ENCODE results near the gene HOXB6.

The HOXB6 gene

DNA sequence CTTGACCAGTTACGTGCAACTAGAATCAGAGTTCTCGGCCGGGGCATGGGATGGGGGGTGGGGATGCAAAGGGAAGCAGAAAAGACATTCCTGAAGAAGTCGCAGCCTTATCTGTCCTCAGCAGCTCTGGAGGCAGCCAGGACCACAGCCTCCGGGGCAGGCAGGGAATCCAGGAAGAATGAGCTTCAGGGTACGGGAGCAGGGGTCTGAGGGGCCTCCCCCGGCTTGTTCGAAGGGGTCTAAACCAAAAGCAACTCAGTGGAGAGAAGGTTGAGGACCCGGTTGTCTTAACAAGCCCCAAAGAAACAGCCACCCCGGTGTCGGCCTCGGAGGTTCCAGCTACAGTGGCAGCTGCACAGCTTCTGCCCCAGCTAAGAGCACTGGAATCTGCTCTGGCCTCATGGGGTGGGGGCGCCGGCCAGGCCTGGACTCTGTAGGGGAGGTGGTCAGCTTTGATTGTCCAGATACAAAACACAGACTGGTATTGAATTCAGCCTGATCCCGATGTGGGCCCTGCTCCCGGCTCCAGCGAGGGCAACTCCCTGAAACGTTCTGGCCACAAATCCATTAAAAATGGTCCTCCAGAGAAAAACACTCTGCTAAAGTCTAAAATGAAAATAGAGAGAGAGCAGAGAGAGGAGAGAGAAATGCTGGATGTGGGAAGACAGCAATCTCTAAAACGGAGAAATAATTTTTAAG, 34.3 kb downstream of the HOXB6 start:
- no peak for DNase-seq (ENCODE audit: low read depth, low spot score)
- no peak overlapping the region for H3K27ac ChIP-seq

DNA sequence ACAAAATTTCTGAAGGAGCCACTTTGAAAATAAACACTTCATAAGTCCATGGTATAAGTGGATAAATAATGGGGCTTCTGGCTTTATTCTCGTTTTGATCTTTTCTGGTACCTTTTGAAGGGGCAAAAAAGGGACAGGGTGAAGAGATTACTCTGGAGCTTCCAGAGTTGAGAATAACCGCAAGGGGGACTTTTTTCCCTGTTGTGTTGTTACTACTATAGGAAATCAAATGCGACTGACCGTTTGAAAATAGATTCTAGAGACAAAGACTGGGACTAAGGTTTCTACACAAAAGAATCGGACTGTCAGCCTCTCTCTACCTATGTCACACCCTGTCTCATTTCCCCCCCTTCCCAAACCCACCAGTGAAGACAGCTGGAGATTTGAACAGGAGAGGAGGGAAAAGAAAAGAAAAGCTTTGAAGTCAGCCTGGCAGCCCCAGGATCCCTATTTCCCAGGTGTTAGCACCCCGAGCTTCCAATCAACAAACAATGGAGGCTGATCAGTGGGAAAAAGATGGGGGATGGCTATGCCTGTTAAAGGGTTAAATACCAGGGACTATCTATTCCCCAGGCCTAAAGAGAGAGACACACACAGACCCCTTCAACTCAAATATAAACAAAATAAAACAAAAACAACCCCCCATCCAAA, 35.0 kb downstream of the HOXB6 start:
- DNase-seq (ENCODE audit: low read depth, low spot score), result no peak
- no peak overlapping the region for H3K27ac ChIP-seq

DNA sequence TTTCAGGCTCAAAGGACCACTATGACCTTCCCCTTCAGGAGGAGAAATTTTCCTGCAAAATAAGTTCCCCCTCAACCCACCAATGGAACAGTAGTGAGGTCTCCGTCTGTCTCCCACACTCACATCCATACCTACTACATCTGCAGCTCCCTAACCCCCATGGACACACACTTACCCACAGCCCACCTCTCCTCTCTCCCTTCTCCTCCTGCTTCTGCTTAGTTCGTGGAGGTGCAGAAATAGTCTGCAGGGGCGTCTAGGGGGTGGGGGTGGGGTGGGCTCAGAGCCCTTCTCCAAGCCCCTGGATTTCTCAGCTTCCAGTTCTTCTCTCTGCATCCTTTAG, 35.6 kb downstream of the HOXB6 start:
- no peak overlapping the region for H3K27ac ChIP-seq
- no peak for DNase-seq (ENCODE audit: low read depth, low spot score)

DNA sequence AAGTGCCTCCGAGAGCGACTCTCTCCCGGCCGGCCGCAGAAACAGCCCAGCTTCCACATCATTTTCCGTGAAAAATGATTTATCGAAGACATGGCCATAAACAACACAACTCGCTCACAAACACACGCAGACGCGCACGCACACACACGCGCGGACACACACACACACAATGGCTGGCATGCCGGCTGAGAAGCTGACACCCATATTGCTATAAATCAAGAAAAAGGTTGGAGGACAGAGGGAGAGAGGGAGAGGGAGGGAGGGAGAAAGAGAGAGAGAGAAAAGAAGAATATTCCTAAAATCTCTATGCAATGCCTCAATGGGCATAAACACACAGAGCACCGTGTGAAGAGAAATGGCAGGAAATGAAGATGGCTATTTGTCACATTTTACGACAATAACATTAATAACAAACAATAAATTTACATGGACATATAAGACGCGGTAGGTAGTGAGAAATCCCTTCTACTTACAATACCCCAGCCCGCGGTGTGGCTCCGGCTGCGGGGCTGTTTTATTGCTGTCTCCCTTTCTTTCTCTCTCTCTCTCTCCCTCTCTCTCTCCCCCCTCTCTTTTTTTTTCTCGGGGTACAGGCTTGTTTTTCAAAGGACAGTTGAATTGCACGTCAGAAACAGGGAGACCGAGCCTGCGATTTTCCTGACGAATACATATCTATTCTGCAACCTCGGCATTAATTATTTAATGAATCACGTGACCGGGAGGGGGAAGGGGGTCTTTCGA, 36.1 kb downstream of the HOXB6 start:
- no peak overlapping the region for H3K27ac ChIP-seq
- no peak for DNase-seq (ENCODE audit: low read depth, low spot score)

DNA sequence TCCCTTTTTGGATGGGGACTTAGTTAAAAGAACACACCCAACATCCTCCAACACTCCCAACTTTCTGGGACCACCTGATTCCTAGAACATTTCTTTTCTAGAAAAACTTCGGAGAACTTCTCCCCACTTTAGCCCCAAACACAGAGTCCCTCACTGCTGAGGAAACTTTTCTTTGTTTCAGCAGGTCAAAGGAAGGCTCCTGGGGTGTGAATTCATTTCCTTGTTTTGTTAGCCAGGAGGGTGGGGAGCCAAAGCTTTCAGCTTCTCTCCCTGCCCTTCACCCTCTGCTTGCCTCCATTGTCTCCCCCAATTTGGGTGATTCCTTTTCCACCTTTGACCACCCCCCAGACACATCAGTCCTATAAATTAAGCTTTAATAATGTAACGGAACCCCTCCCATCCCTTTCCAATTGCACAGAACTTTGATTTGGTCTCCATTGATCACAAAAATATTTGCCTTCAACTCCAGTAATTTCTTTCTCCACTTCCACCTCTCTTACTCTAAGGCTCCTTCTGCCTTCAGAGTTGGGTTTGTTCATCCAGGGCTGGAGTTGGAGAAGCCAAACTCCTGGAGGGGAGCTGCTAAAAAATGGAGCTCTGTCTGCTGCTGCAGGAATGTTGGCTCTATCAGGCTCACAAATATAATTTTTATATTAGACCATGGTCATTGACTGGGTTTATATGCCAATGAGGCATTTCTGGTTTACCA, 37.0 kb downstream of the HOXB6 start:
- DNase-seq (ENCODE audit: low read depth, low spot score), result no peak
- H3K27ac ChIP-seq, result no peak overlapping the region

DNA sequence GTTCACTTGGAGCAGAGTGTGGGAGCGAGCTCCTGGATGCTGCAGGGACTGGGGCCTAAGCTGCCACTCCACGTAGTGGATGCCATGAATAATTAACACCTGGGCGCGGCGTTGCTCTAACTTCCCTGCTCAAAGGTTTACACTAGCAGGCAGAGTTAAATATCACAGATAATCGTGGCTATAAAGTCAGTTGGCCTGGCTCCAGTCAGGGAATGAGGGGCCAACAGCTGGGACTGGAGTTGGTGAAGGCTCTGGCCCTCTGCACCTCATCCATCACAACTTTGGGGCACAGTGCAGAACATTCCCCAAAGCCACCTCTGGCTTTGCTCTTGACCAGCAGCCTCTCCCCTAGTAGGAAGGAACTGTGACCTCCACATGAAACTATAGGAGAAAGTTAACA, 37.6 kb downstream of the HOXB6 start:
- no peak for DNase-seq (ENCODE audit: low read depth, low spot score)

DNA sequence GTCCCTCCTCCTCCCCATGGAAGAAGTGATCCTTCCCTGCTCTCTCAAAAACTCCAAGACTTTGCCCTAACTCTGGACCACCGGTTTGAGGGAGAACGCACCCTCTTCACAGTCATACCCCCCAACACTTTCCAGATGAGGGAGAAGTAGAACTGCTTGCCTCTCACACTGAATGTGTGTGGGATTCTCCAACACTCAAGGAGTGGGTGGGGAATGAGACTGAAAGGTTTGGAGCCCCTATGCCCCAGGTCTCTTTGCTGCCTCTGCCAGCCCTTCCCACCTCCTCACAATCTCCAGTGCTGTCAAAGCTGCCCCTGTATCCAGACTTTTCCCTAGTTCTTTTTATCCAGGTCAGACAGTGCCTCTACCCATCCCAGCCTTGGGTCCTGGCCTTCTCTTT, 38.1 kb downstream of the HOXB6 start:
- DNase-seq (ENCODE audit: low read depth, low spot score), result no peak
- no peak overlapping the region for H3K27ac ChIP-seq

More for the DNA sequence above, 37.6 kb downstream of the HOXB6 start:
- no peak overlapping the region for H3K27ac ChIP-seq

DNA sequence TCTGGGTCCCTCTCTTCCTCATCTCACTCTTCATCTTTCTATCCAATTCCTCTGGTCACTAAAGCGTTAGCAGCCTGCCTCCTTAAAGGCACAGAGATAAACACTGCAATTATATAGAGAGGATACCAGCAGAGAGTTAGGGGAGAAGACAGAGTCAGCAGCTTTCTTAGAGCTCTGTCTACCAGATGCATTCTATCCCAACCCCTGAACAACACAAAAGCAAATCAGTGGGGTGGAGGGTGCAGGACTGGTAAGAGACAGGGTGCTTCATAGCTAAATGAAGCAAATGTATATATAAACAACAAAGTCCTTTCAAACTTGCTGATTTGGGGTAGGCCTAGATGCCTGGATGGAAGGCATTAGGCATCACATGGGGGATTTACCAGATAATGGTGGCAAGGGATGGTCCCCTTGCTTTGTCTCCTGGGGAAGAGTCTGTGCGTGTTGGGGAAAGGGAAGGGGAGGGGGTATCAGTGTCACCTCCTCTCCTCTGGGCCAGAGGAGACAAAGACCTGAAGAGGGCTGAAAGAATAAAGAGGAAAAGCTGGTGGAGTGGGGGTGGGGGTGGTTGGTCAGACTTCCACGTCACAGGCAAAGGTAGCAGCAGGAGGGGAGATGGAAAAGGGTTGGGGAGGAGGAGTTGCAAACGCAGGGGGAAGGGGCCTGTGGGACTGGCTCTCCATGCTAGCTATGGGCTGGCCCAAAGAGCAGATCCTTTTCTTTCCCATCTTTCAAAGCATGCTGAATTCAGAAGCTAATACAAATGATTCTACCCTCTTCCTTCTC, 38.7 kb downstream of the HOXB6 start:
- no peak for DNase-seq (ENCODE audit: low read depth, low spot score)
- no peak overlapping the region for H3K27ac ChIP-seq

DNA sequence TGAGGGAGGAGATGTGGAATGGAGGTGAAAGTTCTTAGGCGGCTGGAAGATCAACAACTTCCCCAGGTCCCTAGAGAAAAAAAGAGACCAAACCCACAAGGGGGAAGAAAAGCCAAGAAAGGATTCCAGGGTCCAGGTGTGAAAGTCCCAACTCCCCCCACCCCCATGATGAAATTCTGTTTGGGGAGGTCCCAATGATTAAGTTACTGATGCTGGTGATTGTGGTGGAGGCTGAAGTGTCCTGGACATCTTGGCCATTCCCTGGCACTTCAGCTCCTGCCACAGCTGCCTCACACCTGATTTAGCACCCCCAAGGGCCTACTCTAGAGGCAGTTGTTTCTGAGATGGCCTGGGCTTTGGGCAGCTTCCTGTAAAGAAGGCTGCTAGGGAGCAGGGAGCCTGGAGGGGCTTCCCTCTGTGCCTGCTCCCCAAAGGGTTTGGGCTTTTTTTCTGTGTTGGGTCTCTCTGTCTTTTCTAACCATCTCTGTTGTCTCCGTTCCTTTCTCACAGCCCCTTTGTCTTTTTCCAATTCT, 39.7 kb downstream of the HOXB6 start:
- no peak for DNase-seq (ENCODE audit: low read depth, low spot score)
- H3K27ac ChIP-seq, result no peak overlapping the region

DNA sequence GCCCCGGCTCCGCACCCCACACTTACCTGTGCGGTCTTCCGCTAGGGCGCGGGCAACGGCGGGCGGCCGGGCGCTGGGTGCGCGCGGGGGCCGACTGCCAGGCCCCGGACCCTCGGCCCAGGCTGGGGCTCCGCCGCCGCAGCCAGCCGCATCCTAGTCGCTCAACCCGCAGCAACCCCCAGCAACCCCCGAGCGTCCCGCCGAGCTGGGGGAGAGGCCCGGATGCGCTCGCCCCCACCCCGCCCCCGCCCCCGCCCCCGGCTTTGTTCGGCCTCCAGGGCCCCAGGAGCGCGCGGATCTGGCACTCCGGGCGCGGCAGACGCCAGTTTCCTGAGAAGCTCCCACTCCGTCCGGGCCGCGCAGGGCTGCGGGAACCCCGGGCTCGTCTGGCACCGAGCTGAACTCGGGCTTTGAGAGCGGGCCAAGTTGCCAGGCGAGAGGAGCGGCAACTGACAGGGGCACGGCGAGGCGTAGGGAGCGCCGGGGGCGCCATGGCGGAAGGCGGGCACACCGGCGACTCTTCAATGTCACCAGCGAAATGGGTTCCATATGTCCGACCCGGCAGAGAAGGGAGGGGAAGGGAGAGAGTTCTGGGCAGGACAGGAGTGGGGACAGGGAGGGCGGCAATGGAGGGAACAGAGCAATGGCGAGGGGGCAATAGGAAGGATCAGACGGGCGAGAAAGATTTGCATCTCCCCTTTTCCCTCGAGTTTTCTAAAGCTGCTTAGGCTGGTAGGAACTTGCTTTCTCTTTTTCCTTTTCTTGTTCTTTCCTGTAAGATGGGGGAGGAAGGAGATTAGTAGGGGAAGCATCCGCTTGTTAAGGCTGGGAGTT, 40.4 kb downstream of the HOXB6 start:
- DNase-seq (ENCODE audit: low read depth, low spot score), result no peak

DNA sequence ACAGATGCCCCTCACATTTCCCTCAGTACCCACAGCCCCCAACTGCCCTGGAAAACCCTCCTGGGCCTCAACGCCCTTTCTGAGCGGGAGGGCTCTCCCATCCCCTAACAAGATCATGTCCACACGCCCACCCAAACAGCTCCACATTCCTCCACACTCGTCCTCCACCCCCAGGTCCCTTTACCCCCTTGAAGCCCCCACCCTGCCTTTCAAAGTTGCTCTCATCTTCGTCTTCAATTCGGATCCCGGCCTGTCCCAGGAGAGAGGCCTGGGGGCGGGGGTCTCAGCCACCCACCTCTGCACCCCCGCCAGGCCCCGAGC, 41.0 kb downstream of the HOXB6 start:
- no peak overlapping the region for H3K27ac ChIP-seq
- DNase-seq (ENCODE audit: low read depth, low spot score), result no peak

More for the DNA sequence above, 40.4 kb downstream of the HOXB6 start:
- no peak overlapping the region for H3K27ac ChIP-seq

DNA sequence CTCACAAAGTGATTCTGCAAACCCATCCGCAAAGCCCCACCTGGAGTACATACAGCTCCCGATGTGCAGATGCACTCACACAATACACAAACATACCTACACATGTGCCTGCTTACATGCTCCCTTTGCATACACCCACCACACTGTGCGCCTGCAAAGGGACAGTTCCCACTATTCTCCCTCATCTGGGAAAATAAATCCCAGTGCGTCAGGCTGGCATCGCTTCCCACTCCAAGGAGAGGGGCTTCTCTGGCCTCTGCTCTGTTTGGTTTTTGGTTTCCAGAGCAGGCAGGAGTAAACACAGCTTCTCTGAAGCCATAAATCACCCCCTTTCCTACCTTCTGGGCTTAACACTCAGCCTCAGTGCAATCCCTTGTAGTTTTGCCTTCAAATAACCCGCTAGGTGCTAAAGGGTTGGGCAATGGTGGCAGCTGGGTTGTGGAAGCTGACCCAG, 41.4 kb downstream of the HOXB6 start:
- no peak overlapping the region for H3K27ac ChIP-seq
- DNase-seq (ENCODE audit: low read depth, low spot score), result no peak

DNA sequence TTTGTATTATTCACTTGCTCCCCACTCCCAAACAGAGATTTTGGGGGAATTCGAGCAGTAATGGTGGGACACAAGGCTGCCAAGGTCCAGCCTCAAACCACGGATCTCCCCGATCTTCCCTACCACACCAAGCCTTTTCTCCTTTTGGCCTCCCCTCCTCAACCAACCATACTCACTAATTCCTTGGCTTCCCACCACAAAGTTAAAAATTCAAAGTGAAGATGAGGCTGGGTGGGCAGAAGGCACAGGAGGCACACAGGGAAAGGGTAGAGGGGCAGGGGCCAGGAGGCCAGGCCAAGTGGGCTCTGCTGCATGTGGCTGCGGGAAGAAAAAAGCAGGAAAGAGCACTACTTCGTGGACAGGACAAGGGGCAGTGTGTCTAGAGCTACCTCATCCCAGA, 41.9 kb downstream of the HOXB6 start:
- DNase-seq (ENCODE audit: low read depth, low spot score), result no peak

DNA sequence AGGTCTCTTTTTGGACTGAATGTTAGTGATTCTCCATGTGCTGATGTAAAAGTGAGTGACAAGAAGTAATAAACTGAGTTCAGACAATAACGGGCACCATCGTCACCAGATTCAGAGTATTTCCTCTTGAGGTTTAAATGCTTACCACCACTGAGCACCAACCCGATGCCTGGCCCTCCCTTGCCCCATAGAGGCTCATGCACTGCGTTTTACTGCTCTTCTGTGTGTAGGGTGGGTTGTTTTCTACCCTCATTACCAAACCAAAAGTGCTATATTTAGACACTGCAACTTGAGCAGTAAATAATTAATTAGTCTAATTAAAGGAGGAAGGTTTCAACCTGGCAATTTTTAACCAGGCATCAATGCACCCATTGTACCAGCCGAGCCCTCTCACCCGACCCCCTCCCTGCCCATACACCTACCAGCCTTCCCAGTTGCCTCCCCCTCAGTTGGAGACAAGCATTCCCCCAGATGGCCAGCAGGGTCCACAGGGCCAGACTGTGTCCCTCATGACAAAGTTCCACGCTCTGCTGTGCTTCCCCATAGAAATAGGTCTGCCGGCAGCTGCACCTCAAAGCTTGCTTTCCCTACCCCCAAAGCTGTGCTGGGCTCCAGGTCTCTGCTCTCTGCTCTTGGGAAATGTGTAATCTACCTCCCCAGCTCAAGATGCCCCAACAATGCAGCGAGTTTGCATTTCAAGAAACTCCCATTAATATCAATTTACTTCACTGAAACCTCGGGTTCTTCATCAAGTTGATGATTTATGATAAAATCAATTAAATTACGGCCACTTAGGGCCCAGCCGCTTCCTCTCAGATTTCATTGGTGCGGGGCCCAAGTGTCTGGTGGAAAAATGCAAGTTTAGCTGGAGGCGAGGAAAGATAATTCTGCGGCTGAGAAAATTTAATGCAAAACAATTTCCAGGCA, 42.6 kb downstream of the HOXB6 start:
- DNase-seq (ENCODE audit: low read depth, low spot score), result no peak
- no peak overlapping the region for H3K27ac ChIP-seq

More for the DNA sequence above, 41.9 kb downstream of the HOXB6 start:
- H3K27ac ChIP-seq, result no peak overlapping the region

DNA sequence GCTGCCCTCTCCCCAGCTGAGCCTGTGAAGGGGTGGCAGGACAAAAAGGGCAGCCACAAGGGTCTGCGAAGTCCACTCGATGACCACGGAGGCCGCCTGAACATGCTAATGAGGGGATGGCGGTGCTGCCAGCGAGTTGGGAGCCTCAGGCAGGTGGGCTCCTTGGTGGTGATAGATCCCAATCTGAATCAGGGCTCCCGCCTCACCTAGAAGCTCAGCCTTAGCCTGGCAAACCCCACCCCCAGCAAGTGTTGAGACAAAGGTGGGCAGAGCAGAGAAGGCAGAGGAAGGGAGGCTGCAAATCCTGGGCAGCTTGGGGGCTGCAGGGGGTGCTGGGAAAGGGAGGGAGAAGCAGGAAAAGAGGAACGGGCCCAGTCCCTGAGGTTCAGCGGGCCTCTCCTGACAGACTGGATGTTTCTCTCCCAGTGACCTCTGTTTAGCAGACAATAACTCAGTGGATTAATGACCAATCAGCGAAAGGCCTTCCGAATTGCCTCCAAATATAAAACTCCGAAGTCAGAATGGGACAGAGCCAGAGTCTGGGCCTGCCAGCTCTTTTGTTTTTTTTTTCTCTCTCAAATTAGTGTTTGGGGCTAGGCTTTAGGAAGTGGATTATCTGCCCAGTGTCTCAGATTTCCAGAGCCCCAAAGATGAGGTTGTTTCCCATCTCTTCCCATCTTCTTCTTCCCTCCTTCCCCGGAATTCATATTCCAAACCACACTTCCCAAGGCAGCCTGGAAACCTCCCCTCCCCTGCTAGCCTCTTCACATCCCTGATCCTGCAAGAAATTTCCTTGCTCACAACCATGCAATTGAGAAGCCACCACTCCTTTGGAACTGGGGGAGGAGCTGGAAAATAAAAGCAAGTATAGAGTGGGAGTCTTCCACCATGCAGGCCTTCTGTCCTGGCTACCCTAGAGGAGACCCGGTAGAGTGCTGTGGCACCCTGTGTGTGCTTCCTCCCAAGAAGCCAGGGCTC, 44.7 kb downstream of the HOXB6 start:
- H3K27ac ChIP-seq, result no peak overlapping the region
- no peak for DNase-seq (ENCODE audit: low read depth, low spot score)

DNA sequence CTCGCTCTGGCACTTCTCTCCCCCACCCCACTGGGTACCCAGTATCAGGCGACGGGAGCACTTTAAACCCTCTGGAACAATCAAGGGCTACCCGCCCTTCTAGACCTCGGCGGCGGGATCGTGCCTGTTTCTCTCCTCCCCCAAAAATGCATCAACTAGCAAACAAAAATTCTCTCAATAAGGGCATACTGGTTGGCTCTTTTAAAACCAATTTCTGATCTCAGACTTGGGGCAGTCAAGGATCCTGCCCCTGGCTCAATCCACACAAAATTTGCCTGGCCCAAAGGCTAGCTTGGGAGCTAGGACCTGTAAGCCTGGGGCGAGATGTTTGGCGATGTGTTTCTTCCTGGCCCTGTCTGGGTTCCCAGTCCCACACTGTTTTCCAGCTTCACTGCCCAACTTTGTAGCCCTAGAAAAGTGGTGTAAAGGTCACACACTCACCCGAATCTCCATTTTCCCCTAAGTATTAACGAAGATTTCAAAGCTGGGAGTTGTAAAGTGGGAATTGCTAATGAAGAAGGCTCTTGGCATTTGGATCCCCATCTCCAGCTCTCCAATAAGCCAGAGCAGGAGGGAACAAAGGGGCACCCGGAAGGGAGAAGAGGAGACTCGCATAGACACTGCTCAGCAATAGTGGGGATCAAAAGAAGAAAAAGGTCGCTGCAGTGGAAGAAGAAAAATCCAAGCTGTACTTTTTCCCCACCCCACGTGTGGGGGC, 45.5 kb downstream of the HOXB6 start:
- no peak for DNase-seq (ENCODE audit: low read depth, low spot score)
- no peak overlapping the region for H3K27ac ChIP-seq

DNA sequence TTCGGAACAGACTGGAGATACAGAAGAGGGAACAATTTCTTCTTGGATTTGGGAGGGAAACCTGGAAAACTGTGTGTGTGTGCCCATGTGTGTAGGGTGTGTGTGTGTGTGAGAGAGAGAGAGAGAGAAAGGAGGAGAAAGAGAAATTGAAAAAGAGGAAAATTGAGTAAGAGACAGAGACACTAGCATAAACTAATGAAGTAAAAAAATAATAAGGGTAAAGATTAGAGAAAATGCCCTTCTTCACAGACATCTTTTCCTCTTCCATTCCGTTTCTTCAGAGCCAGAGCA, 46.0 kb downstream of the HOXB6 start:
- no peak for DNase-seq (ENCODE audit: low read depth, low spot score)
- no peak overlapping the region for H3K27ac ChIP-seq
